Loucy (cell line): Measurements from ENCODE around the gene AKAP13.

Source experiments
- CTCF ChIP-seq: fragments of 200-600 bp; sonication (generic); conservative IDR thresholded peaks from 2 replicates; pipeline ENCODE4 v1.5.1; 2014; ENCODE audit warnings: mild to moderate bottlenecking, antibody characterized with exemption, low read length
- EZH2phosphoT487 ChIP-seq: fragments of 200-600 bp; IDR thresholded peaks from 2 replicates; pipeline ENCODE4 v1.6.1; 2018; ENCODE audit warnings: antibody characterized with exemption, mild to moderate bottlenecking, moderate library complexity, borderline replicate concordance

DNA sequence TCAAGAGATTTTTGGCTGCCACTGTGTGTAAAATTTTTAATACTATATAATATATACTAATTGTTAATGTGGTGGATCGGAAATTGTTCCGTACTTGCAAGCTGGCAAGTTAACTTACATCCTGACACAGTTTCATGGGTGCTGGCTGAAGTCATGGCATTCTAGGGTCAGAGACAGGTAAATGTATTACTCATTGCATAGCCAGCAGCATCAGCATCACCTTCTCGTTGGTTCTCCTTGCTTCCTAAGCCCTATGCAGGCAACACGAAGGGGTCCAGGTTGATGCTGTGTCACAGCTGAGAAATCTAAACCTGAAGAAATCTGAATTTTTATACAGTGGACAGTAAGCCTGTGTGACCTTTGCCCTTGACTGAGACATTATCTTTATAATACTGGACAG lies 251.6 kb downstream of the AKAP13 start:
- TF ChIP-seq CTCF: no peak
- TF ChIP-seq EZH2phosphoT487: no peak
